ENCODE results near the gene NEAT1. TPM values are rescaled to one million over a fixed set of nuclear protein-coding genes. Genes with fewer than 3 reads are reported as not detected.

Gene NEAT1
- total and polyA plus RNA-seq, 9 of the 15 experiments (the other 6 are each of a cell fraction or from before 2014, with no cell fraction given): 20.1 to 389 (median 62.8) TPM

DNA sequence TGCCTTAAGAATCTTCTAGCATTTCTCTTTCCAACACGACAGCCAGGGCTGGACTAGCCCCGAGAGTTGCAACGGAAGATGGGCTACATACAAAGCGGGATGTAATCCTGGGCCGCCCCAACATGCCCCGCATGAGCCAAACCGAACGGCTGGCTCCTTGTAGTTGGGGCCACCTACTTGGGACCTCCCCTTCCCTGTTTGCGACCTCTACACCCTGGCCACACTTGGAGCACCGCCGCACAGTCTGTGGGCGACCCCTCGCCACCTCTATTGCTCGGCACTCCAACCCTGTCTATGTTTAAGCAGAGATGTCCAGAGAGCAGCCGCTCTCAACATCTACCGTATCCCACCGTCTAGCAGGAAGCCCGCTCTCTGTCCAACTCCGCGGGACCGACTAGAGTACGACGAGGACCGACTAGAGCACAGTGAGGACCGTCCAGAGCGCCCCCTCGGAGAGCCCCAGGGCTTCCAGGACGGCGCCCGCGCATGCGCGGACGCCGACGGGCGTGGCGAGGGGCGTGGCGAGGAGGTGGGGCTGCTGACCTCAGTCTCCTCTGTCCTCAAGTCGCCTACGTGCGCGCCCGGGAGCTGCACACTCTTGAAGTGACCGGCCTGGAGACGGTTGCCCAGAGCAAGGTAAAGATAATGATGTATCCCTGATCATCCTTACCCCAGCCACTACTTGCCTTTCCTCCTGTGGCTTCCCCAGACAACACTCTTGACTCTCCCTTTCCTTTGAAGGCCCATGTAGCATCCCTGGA lies 32.3 kb downstream of the NEAT1 start (continued):
- TF ChIP-seq, protein P1, sequence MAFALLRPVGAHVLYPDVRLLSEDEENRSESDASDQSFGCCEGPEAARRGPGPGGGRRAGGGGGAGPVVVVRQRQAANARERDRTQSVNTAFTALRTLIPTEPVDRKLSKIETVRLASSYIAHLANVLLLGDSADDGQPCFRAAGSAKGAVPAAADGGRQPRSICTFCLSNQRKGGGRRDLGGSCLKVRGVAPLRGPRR (CRISPR knock-in tag; IDR thresholded peaks at IDR 0.05): no peak
- TF ChIP-seq NCOA2 (IDR thresholded peaks at IDR 0.05; ENCODE audit: partially characterized antibody in 2 of 2): no peak
- TF ChIP-seq ZNF165 (CRISPR knock-in tag; IDR thresholded peaks at IDR 0.05; ENCODE audit: borderline replicate concordance): no peak; the same call in 1 of the 2 replicates
- no peak for TF ChIP-seq ZNF445 (CRISPR knock-in tag; IDR thresholded peaks at IDR 0.05; ENCODE audit: low read depth)
- no peak for TF ChIP-seq ZNF764 (CRISPR knock-in tag; IDR thresholded peaks at IDR 0.05; ENCODE audit: low read depth)
- no peak for TF ChIP-seq GABPB2 (CRISPR knock-in tag; conservative IDR thresholded peaks at IDR 0.05)
- TF ChIP-seq, protein P2, sequence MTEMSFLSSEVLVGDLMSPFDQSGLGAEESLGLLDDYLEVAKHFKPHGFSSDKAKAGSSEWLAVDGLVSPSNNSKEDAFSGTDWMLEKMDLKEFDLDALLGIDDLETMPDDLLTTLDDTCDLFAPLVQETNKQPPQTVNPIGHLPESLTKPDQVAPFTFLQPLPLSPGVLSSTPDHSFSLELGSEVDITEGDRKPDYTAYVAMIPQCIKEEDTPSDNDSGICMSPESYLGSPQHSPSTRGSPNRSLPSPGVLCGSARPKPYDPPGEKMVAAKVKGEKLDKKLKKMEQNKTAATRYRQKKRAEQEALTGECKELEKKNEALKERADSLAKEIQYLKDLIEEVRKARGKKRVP (CRISPR knock-in tag; IDR thresholded peaks at IDR 0.05): no peak
- TF ChIP-seq, protein P3, sequence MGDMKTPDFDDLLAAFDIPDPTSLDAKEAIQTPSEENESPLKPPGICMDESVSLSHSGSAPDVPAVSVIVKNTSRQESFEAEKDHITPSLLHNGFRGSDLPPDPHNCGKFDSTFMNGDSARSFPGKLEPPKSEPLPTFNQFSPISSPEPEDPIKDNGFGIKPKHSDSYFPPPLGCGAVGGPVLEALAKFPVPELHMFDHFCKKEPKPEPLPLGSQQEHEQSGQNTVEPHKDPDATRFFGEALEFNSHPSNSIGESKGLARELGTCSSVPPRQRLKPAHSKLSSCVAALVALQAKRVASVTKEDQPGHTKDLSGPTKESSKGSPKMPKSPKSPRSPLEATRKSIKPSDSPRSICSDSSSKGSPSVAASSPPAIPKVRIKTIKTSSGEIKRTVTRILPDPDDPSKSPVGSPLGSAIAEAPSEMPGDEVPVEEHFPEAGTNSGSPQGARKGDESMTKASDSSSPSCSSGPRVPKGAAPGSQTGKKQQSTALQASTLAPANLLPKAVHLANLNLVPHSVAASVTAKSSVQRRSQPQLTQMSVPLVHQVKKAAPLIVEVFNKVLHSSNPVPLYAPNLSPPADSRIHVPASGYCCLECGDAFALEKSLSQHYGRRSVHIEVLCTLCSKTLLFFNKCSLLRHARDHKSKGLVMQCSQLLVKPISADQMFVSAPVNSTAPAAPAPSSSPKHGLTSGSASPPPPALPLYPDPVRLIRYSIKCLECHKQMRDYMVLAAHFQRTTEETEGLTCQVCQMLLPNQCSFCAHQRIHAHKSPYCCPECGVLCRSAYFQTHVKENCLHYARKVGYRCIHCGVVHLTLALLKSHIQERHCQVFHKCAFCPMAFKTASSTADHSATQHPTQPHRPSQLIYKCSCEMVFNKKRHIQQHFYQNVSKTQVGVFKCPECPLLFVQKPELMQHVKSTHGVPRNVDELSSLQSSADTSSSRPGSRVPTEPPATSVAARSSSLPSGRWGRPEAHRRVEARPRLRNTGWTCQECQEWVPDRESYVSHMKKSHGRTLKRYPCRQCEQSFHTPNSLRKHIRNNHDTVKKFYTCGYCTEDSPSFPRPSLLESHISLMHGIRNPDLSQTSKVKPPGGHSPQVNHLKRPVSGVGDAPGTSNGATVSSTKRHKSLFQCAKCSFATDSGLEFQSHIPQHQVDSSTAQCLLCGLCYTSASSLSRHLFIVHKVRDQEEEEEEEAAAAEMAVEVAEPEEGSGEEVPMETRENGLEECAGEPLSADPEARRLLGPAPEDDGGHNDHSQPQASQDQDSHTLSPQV (IDR thresholded peaks at IDR 0.05): 0 out of 2 replicates have a peak, but pooled peaks have one; percentile 40
- no peak for TF ChIP-seq ETV1 (tag; conservative IDR thresholded peaks at IDR 0.05; ENCODE audit: low read depth)
- no peak for TF ChIP-seq FOXM1 (IDR thresholded peaks at IDR 0.05; ENCODE audit: low read depth)
- TF ChIP-seq FOXM1 (CRISPR knock-in tag; IDR thresholded peaks at IDR 0.05; ENCODE audit: low read depth): no peak
- peak; percentile 78 for TF ChIP-seq ATF7 (IDR thresholded peaks at IDR 0.05)
- peak; percentile 59 for TF ChIP-seq BHLHE40 (IDR thresholded peaks at IDR 0.05; ENCODE audit: low read length)
- no peak for TF ChIP-seq ZNF77 (CRISPR knock-in tag; IDR thresholded peaks at IDR 0.05)
- TF ChIP-seq CHD4 (IDR thresholded peaks at IDR 0.05; ENCODE audit: insufficient read depth, insufficient replicate concordance, low read depth, low read length, poor library complexity, severe bottlenecking): no peak
- no peak for TF ChIP-seq RUNX1 (IDR thresholded peaks at IDR 0.05; ENCODE audit: low read depth)
- TF ChIP-seq, protein P4, sequence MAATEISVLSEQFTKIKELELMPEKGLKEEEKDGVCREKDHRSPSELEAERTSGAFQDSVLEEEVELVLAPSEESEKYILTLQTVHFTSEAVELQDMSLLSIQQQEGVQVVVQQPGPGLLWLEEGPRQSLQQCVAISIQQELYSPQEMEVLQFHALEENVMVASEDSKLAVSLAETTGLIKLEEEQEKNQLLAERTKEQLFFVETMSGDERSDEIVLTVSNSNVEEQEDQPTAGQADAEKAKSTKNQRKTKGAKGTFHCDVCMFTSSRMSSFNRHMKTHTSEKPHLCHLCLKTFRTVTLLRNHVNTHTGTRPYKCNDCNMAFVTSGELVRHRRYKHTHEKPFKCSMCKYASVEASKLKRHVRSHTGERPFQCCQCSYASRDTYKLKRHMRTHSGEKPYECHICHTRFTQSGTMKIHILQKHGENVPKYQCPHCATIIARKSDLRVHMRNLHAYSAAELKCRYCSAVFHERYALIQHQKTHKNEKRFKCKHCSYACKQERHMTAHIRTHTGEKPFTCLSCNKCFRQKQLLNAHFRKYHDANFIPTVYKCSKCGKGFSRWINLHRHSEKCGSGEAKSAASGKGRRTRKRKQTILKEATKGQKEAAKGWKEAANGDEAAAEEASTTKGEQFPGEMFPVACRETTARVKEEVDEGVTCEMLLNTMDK (IDR thresholded peaks at IDR 0.05; ENCODE audit: borderline replicate concordance, insufficient read depth, low read depth, low read length, poor library complexity, severe bottlenecking): peak; percentile 20
- no peak for TF ChIP-seq MECOM (CRISPR knock-in tag; IDR thresholded peaks at IDR 0.05)
- no peak for TF ChIP-seq HMG20B (CRISPR knock-in tag; IDR thresholded peaks at IDR 0.05)
- no peak; the same call in 1 of the 2 replicates for TF ChIP-seq RFX1 (IDR thresholded peaks at IDR 0.05)

Measured in K562 (cell line).